ENCODE measurements around the gene GRAMD1A. TPM values are rescaled to one million over a fixed set of nuclear protein-coding genes. Genes with fewer than 3 reads are reported as not detected.

The GRAMD1A gene
- total RNA-seq, 1 experiment from 2014 or later: 75.4 TPM

DNA sequence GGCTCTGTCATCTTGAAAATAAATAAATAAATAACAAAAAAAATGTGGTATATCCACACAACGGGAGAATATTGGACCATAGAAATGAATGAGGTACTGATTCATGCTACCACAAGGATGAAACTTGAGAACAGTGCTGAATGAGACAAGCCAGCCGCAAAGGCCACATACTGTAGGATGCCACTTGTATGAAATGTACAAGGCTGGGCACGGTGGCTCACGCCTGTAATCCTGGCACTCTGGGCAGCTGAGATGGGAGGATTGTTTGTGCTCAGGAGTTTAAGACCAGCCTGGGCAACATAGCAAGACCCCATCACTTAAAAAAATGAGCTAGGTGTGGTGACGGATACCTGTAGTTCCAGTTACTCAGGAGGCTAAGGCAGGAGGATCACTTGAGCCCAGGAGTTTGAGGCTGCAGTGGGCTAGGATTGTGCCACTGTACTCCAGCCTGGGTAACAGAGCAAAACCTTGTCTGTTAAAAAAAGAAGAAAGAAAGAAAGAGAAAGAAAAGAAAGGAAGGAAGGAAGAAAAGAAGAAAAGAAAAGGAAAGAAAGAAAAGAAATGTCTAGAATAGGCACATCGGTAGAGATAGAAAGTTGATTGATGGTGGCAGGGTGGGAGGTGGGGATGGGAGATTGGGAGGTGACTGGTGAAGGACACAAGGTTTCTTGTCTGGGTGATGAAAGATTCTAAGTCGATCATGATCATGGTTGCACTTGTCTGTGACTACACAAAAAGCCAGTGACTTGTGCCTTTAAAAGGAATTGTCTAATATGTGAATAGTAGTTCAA lies 61.7 kb downstream of the GRAMD1A start:
- TF ChIP-seq SIN3A (IDR thresholded peaks at IDR 0.05; ENCODE audit: low read depth) (no peak), ZFX (IDR thresholded peaks at IDR 0.05) (no peak), TCF7L2 (IDR thresholded peaks at IDR 0.05; ENCODE audit: borderline replicate concordance, extremely low read depth, insufficient read depth, insufficient read length) (no peak), EGR1 (IDR thresholded peaks at IDR 0.05; ENCODE audit: low read depth) (no peak), SP1 (IDR thresholded peaks at IDR 0.05; ENCODE audit: low read depth) (no peak), SRF (IDR thresholded peaks at IDR 0.05; ENCODE audit: low read depth) (no peak), JUND (IDR thresholded peaks at IDR 0.05) (no peak), RAD21 (IDR thresholded peaks at IDR 0.05; ENCODE audit: low read depth) (no peak), EZH2phosphoT487 (IDR thresholded peaks at IDR 0.05; ENCODE audit: borderline replicate concordance) (no peak)
- TF ChIP-seq, protein P1, sequence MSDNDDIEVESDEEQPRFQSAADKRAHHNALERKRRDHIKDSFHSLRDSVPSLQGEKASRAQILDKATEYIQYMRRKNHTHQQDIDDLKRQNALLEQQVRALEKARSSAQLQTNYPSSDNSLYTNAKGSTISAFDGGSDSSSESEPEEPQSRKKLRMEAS (IDR thresholded peaks at IDR 0.05): no peak
- H3K4me2 ChIP-seq (ENCODE audit: low read length): no peak overlapping the region
- H3K4me3 ChIP-seq (replicated peaks in 1 of 2; ENCODE audit: low read depth in 1 of 2, low read length in 2 of 2): no peak overlapping the region
- H3K27me3 ChIP-seq (ENCODE audit: insufficient read depth, low read length): no peaks in the 10 kb centered on the region
- no TSS peak for BruUV-seq (replicated peaks)
- no peak overlapping the region for H3K27ac ChIP-seq (ENCODE audit: low read depth, low read length)
- no peaks in the 10 kb centered on the region for H3K79me2 ChIP-seq (ENCODE audit: insufficient read depth, low read length)
- ATAC-seq (no peak), DNase-seq (ENCODE audit: low read depth, low spot score) (no peak)
- H3K36me3 ChIP-seq (ENCODE audit: control insufficient read depth in 1 of 2, insufficient read depth in 2 of 2, low read length in 2 of 2): no peaks in the 10 kb centered on the region
- no peak overlapping the region for H2AFZ ChIP-seq (ENCODE audit: low read depth, low read length, poor library complexity, severe bottlenecking)
- intact Hi-C loops (cut with micrococcal nuclease): no loop called here
- no peaks in the 10 kb centered on the region for H3K9me2 ChIP-seq (ENCODE audit: insufficient read depth)
- ChIA-PET POLR2A (no interaction called here), RAD21 (ENCODE audit: low non-redundant PET in 1 of 2, low total read pairs in 2 of 2, uncharacterized antibody in 2 of 2, unreplicated experiment in 2 of 2) (no interaction called here), CTCF (no interaction called here)
- H3K9ac ChIP-seq (ENCODE audit: low read length): no peak overlapping the region
- no peaks in the 10 kb centered on the region for H3K9me3 ChIP-seq (ENCODE audit: control insufficient read depth in 1 of 2, insufficient read depth in 1 of 2, low read depth in 1 of 2, low read length in 2 of 2)
- H3K4me1 ChIP-seq (ENCODE audit: control insufficient read depth in 1 of 2, insufficient read depth in 2 of 2, low read length in 2 of 2): peaks cover 0 to 12% of the 10 kb centered on the region in 2 experiments; a peak in 2 of 4 replicates
- H4K20me1 ChIP-seq (ENCODE audit: insufficient read depth): no peaks in the 10 kb centered on the region

DNA sequence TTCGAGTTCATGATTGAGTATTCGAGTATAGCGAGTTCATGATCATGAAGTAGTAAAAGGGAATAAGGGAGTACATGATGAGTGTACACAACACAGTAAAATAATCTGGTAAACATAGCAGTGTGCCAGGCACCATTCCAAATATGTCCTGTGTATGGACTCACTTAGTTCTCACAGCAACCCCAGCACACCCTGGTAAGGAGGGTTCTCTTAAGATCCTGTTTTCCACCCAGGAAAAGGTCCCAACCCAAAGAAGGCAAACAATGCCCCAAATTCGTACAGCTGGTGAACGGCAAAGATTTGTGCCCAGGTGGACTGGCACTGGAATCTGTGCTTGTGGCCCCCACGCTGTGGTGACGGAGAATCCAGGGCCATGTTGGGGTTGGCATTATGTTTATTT lies 62.8 kb downstream of the GRAMD1A start:
- no peak overlapping the region for H3K27ac ChIP-seq (ENCODE audit: low read depth, low read length)
- no peaks in the 10 kb centered on the region for H3K79me2 ChIP-seq (ENCODE audit: insufficient read depth, low read length)
- POLR2A ChIA-PET: no interaction called here
- no peaks in the 10 kb centered on the region for H3K36me3 ChIP-seq (ENCODE audit: control insufficient read depth in 1 of 2, insufficient read depth in 2 of 2, low read length in 2 of 2)
- H3K27me3 ChIP-seq (ENCODE audit: insufficient read depth, low read length): no peaks in the 10 kb centered on the region
- H4K20me1 ChIP-seq (ENCODE audit: insufficient read depth): no peaks in the 10 kb centered on the region
- BruUV-seq (replicated peaks): no TSS peak
- H3K9me2 ChIP-seq (ENCODE audit: insufficient read depth): no peaks in the 10 kb centered on the region
- no peaks in the 10 kb centered on the region for H3K9me3 ChIP-seq (ENCODE audit: control insufficient read depth in 1 of 2, insufficient read depth in 1 of 2, low read depth in 1 of 2, low read length in 2 of 2)
- ATAC-seq: no peak
- DNase-seq (ENCODE audit: low read depth, low spot score): no peak
- intact Hi-C loops (cut with micrococcal nuclease): no loop called here
- RAD21 ChIA-PET (ENCODE audit: low non-redundant PET in 1 of 2, low total read pairs in 2 of 2, uncharacterized antibody in 2 of 2, unreplicated experiment in 2 of 2): no interaction called here
- no peak overlapping the region for H3K4me2 ChIP-seq (ENCODE audit: low read length)
- H3K4me3 ChIP-seq (replicated peaks in 1 of 2; ENCODE audit: low read depth in 1 of 2, low read length in 2 of 2): no peak overlapping the region
- no peak overlapping the region for H3K9ac ChIP-seq (ENCODE audit: low read length)
- no peak overlapping the region for H2AFZ ChIP-seq (ENCODE audit: low read depth, low read length, poor library complexity, severe bottlenecking)
- CTCF ChIA-PET: no interaction called here
- H3K4me1 ChIP-seq (ENCODE audit: control insufficient read depth in 1 of 2, insufficient read depth in 2 of 2, low read length in 2 of 2): peaks cover under 1 to 19% of the 10 kb centered on the region in 2 experiments; a peak in 3 of 4 replicates
- TF ChIP-seq EZH2phosphoT487 (IDR thresholded peaks at IDR 0.05; ENCODE audit: borderline replicate concordance) (no peak), SP1 (IDR thresholded peaks at IDR 0.05; ENCODE audit: low read depth) (no peak), TCF7L2 (IDR thresholded peaks at IDR 0.05; ENCODE audit: borderline replicate concordance, extremely low read depth, insufficient read depth, insufficient read length) (no peak), CEBPB (IDR thresholded peaks at IDR 0.05; ENCODE audit: low read depth) (no peak), FOSL1 (IDR thresholded peaks at IDR 0.05; ENCODE audit: low read depth) (no peak), EGR1 (IDR thresholded peaks at IDR 0.05; ENCODE audit: low read depth) (no peak), JUND (IDR thresholded peaks at IDR 0.05) (no peak), POLR2A (IDR thresholded peaks at IDR 0.05; ENCODE audit: borderline replicate concordance, extremely low read depth, insufficient read depth, insufficient read length) (no peak)
- TF ChIP-seq, protein P2, sequence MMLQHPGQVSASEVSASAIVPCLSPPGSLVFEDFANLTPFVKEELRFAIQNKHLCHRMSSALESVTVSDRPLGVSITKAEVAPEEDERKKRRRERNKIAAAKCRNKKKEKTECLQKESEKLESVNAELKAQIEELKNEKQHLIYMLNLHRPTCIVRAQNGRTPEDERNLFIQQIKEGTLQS (IDR thresholded peaks at IDR 0.05): no peak
- TF ChIP-seq, protein P3, sequence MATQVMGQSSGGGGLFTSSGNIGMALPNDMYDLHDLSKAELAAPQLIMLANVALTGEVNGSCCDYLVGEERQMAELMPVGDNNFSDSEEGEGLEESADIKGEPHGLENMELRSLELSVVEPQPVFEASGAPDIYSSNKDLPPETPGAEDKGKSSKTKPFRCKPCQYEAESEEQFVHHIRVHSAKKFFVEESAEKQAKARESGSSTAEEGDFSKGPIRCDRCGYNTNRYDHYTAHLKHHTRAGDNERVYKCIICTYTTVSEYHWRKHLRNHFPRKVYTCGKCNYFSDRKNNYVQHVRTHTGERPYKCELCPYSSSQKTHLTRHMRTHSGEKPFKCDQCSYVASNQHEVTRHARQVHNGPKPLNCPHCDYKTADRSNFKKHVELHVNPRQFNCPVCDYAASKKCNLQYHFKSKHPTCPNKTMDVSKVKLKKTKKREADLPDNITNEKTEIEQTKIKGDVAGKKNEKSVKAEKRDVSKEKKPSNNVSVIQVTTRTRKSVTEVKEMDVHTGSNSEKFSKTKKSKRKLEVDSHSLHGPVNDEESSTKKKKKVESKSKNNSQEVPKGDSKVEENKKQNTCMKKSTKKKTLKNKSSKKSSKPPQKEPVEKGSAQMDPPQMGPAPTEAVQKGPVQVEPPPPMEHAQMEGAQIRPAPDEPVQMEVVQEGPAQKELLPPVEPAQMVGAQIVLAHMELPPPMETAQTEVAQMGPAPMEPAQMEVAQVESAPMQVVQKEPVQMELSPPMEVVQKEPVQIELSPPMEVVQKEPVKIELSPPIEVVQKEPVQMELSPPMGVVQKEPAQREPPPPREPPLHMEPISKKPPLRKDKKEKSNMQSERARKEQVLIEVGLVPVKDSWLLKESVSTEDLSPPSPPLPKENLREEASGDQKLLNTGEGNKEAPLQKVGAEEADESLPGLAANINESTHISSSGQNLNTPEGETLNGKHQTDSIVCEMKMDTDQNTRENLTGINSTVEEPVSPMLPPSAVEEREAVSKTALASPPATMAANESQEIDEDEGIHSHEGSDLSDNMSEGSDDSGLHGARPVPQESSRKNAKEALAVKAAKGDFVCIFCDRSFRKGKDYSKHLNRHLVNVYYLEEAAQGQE (IDR thresholded peaks at IDR 0.05; ENCODE audit: low read depth): no peak
